ENCODE results near the gene GOT2.
"Not testable (repeated sequence)": the region's sequence is repeated elsewhere in the genome, so short reads cannot be mapped to it uniquely, and the experiment has no call there.

Gene GOT2

GRCh38 chr16:58716468-58716867, 17.6 kb downstream of the GOT2 start:
- no peak for DNase-seq

- DNase-seq: no peak
These were observed 20.4 kb downstream of the GOT2 start for GRCh38 chr16:58713742-58714141.

DNA sequence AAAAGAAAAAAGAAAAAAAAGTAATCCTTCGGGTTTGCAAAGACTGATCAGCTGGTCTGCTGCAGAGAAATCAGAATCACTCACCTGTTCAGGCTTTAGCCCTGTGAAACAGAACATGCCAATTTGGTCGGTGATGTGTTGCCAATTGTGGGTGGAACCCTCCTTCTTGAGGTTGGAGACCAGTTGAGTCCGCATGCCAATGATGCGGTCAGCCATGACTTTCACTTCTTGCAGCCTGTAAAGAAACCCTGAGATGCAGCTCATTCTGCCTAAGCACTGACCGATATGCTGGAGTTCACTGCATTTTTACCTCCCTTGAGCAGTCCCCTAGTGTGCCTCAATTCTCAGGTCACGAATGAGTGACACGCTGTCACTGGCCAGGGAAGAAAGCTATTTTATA, 24.8 kb downstream of the GOT2 start:
- no peak for DNase-seq

- DNase-seq: no peak
These were observed 35.0 kb downstream of the GOT2 start for GRCh38 chr16:58699151-58699550.

GRCh38 chr16:58695368-58695767, 38.7 kb downstream of the GOT2 start:
- DNase-seq: no peak

- DNase-seq: no peak
These were observed 41.7 kb downstream of the GOT2 start for GRCh38 chr16:58692450-58692849.

DNA sequence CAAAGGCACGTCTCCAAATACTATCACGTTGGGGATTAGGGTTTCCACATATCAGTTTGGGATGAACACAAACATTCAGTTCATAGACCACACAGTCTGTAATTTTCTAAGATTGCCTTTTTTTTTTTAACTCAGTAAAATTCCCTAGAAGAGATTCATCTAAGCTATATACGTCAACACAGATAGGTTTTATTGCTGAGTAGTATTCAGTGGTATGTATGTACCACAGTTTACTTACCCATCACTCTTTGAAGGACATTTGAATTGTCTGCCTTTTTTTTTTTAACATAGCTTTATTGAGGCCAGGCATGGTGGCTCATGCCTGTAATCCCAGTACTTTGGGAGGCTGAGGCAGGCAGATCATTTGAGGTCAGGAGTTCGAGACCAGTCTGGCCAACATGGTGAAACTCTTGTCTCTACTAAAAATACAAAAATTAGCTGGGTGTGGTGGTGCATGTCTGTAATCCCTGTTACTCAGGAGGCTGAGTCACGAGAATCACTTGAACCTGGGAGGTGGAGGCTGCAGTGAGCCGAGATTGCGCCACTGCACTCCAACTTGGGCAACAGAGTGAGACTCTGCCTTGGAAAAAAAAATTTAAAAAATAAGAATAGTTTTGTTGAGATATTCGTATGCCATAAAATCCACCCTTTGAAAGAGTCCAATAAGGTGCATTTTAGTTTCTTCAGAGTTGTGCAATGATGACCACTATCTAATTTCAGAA, 47.0 kb downstream of the GOT2 start:
- DNase-seq: not testable (repeated sequence)

GRCh38 chr16:58685084-58685449, 49.0 kb downstream of the GOT2 start:
- DNase-seq: no peak

- peak; percentile 77 for DNase-seq
These were observed 49.6 kb downstream of the GOT2 start, which contains the start of gene SLC38A7 for GRCh38 chr16:58684354-58685083. TSS of gene SLC38A7 (minus strand) at chr16:58684770. CDS start at chr16:58680126, 4,644 bp downstream.

- DNase-seq: no peak
These were observed 50.1 kb downstream of the GOT2 start for GRCh38 chr16:58684001-58684353.

DNA sequence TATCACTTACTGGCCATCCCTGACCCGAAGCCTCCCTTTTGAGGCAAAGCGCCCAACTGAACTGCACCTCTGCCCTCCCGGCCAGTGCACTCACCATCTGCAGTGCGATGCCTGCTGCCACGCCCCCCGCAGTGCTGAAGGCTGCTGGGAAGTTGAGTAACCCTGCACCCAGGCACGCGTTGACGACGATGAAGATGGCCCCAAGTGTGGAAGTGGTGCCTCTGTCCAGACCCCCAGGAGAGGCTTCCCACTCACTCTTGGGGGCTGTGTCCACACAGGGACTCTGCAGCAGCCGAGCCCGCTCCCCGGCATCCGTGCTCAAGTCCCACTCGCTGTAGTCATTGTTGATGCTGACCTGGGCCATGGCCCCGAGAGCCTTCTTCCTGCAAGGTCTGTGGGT, 54.4 kb downstream of the GOT2 start:
- no peak for DNase-seq

DNA sequence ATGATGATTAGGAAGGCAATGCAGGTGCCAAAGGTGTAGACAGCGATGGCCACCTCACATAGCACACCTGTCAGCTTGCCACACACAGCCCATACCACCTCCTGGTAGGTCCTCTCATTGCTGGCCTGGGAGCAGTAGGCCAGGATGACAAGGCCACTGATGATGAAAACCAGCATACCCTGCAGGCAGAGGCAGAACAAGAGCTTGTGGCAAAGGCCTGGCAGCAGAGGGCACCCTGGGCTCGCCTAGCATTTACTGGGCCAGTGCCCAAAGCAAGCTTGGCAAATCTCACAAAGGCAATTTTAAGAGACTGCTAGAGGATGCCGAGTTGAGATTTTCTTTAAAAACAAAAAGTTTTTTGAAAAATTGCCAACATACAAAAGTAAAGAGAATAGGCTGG, 55.4 kb downstream of the GOT2 start:
- DNase-seq: no peak

GRCh38 chr16:58678269-58678668, 55.8 kb downstream of the GOT2 start:
- no peak for DNase-seq

DNA sequence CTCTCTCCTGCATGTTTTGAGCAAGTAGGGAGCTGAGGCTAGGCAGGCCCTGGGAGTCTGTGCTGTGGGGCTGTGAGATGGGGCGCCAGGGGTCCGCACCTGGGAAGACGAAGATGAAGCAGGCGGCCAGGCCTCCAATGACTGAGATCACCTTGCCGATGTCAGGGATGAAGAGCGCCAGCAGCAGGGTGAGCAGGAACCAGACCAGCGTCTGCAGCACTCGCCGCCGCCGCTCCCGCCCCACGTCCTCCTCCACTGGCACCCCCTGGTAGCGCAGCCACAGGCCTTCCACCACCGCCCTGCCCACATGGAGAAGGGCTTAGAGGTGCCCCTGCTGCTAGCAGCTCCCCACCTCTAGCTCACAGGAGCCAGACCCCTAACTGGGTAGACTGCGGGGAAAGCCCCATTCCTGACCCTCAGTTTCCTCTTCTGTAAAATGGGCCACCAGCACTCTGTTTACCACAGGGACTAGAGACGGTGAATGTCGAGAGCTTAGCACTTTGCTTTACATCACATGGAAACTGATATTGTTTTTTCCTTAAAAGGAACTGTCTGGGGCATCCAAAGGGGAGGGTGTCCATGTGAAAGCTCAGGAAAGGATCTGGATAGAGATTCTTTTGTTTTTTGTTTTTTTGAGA, 63.1 kb downstream of the GOT2 start:
- DNase-seq: no peak

DNA sequence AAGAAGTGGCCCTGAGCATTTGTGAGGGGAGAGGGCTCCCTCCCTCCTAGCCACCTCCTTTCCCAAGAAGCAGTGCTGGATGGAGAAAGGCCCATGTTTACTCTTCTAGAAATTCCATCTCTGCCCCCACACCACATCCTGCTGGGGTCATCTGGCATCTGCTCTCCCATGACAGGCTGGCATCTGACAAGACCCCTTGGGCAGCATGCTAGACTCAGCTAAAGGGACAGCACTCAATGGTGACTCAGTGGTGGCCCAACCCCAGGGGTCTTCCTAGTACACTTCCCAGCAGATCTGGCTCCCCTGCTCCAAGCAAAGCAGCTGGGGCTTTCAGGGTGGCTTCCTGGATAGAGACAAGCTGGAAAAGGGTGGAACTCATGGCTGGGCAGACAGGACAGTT, 63.9 kb downstream of the GOT2 start:
- DNase-seq: no peak

DNA sequence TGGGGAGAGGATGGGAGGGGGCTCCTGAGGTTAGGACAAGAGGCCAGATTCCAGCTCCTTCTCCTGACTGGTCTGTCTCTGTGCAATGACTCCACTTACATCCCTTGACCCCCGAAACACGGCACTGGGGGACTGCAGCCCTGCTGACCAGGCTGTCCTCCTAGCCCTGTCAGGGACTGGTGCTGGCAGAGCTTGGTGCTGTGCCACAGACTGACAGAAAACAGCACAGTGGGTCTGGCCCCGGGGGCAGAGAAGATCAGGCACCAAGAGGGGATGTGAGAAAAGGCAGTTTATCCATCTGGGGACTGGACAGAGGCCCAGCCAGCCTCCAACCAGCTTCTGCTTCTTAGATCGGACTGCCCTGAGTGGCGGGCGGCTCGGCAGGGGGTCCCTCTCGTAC, 68.9 kb downstream of the GOT2 start:
- no peak for DNase-seq

- DNase-seq: peak; percentile 29
These were observed 72.8 kb downstream of the GOT2 start for GRCh38 chr16:58661199-58661830.

- not testable (repeated sequence) for DNase-seq
These were observed 74.2 kb downstream of the GOT2 start for GRCh38 chr16:58659911-58660310.

GRCh38 chr16:58658796-58659211, 75.3 kb downstream of the GOT2 start:
- DNase-seq: no peak

All from NCI-H345 (cell line).